Measurements from ENCODE around the gene C16orf54.
"Not testable (repeated sequence)": the region's sequence is repeated elsewhere in the genome, so short reads cannot be mapped to it uniquely, and the experiment has no call there.

DNA sequence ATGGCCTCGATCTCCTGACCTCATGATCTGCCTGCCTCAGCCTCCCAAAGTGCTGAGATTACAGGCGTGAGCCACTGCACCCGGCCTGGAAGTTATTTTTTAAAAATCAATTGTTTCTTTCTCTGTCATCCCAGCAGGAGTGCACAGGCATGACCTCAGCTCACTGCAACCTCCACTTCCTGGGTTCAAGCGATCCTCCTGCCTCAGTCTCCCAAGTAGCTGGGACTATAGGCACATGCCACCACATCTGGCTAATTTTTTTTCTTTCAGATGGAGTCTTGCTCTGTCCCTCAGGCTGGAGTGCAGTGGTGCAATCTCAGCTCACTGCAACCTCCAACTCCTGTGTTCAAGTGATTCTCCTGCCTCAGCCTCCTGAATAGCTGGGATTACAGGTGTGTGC lies 41.4 kb upstream of the C16orf54 start:
- TF ChIP-seq, protein P1, sequence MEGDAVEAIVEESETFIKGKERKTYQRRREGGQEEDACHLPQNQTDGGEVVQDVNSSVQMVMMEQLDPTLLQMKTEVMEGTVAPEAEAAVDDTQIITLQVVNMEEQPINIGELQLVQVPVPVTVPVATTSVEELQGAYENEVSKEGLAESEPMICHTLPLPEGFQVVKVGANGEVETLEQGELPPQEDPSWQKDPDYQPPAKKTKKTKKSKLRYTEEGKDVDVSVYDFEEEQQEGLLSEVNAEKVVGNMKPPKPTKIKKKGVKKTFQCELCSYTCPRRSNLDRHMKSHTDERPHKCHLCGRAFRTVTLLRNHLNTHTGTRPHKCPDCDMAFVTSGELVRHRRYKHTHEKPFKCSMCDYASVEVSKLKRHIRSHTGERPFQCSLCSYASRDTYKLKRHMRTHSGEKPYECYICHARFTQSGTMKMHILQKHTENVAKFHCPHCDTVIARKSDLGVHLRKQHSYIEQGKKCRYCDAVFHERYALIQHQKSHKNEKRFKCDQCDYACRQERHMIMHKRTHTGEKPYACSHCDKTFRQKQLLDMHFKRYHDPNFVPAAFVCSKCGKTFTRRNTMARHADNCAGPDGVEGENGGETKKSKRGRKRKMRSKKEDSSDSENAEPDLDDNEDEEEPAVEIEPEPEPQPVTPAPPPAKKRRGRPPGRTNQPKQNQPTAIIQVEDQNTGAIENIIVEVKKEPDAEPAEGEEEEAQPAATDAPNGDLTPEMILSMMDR (IDR thresholded peaks at IDR 0.05) = not testable (repeated sequence)
- not testable (repeated sequence) for TF ChIP-seq POLR2A (IDR thresholded peaks at IDR 0.05)
